ENCODE data around the gene ADGRF4. TPM values are rescaled to one million over a fixed set of nuclear protein-coding genes. Genes with fewer than 3 reads are reported as not detected.

ADGRF4 gene
- total RNA-seq, 1 donor from 2014 or later: not detected

GRCh38 chr6:47677381-47678100 is 20.8 kb upstream of the ADGRF4 start:
- Mint-ChIP-seq H3K27me3 (ENCODE audit: low read depth) (no peaks in the 10 kb centered on the region), H3K9me3 (peaks cover 6% of the 10 kb centered on the region), H3K27ac (ENCODE audit: unreplicated experiment) (no peak overlapping the region), H3K4me1 (no peaks in the 10 kb centered on the region), H3K4me3 (no peak overlapping the region), H3K36me3 (ENCODE audit: low read depth) (no peaks in the 10 kb centered on the region)
- DNase-seq (ENCODE audit: low read depth, low spot score): no peak
- no peak for TF ChIP-seq CTCF (conservative IDR thresholded peaks at IDR 0.05)

- H3K4me1 Mint-ChIP-seq: no peaks in the 10 kb centered on the region
- no peak for TF ChIP-seq CTCF (conservative IDR thresholded peaks at IDR 0.05)
Observed at GRCh38 chr6:47678739-47679138, 19.6 kb upstream of the ADGRF4 start.

GRCh38 chr6:47679322-47679906 is 19.0 kb upstream of the ADGRF4 start:
- Mint-ChIP-seq H3K9me3 (peaks cover 6% of the 10 kb centered on the region), H3K27me3 (ENCODE audit: low read depth) (no peaks in the 10 kb centered on the region), H3K27ac (ENCODE audit: unreplicated experiment) (no peak overlapping the region), H3K36me3 (ENCODE audit: low read depth) (no peaks in the 10 kb centered on the region), H3K4me1 (no peaks in the 10 kb centered on the region), H3K4me3 (no peak overlapping the region)
- no peak for TF ChIP-seq CTCF (conservative IDR thresholded peaks at IDR 0.05)
- no peak for DNase-seq (ENCODE audit: low read depth, low spot score)

More at GRCh38 chr6:47678739-47679138, 19.6 kb upstream of the ADGRF4 start:
- H3K36me3 Mint-ChIP-seq (ENCODE audit: low read depth): no peaks in the 10 kb centered on the region
- H3K27me3 Mint-ChIP-seq (ENCODE audit: low read depth): no peaks in the 10 kb centered on the region
- H3K9me3 Mint-ChIP-seq: peaks cover 9% of the 10 kb centered on the region
- no peak overlapping the region for H3K4me3 Mint-ChIP-seq
- no peak for DNase-seq (ENCODE audit: low read depth, low spot score)
- no peak overlapping the region for H3K27ac Mint-ChIP-seq (ENCODE audit: unreplicated experiment)

- Mint-ChIP-seq H3K9me3 (peaks cover 6% of the 10 kb centered on the region), H3K4me1 (no peaks in the 10 kb centered on the region), H3K4me3 (no peak overlapping the region), H3K27me3 (ENCODE audit: low read depth) (no peaks in the 10 kb centered on the region), H3K36me3 (ENCODE audit: low read depth) (no peaks in the 10 kb centered on the region), H3K27ac (ENCODE audit: unreplicated experiment) (no peak overlapping the region)
- TF ChIP-seq CTCF (conservative IDR thresholded peaks at IDR 0.05): no peak
- DNase-seq (ENCODE audit: low read depth, low spot score): no peak
Observed at GRCh38 chr6:47680051-47680450, 18.3 kb upstream of the ADGRF4 start.

GRCh38 chr6:47680724-47681123 is 17.7 kb upstream of the ADGRF4 start:
- no peak for TF ChIP-seq CTCF (conservative IDR thresholded peaks at IDR 0.05)
- DNase-seq (ENCODE audit: low read depth, low spot score): no peak
- no peak overlapping the region for H3K27ac Mint-ChIP-seq (ENCODE audit: unreplicated experiment)
- no peak overlapping the region for H3K4me3 Mint-ChIP-seq
- no peaks in the 10 kb centered on the region for H3K27me3 Mint-ChIP-seq (ENCODE audit: low read depth)
- H3K9me3 Mint-ChIP-seq: peaks cover 6% of the 10 kb centered on the region
- H3K4me1 Mint-ChIP-seq: no peaks in the 10 kb centered on the region
- no peaks in the 10 kb centered on the region for H3K36me3 Mint-ChIP-seq (ENCODE audit: low read depth)

All from neural crest cell (in vitro differentiated cells).